ENCODE measurements around the gene USP6NL.
"Not testable (repeated sequence)": the region's sequence is repeated elsewhere in the genome, so short reads cannot be mapped to it uniquely, and the experiment has no call there.

Gene USP6NL

GRCh38 chr10:11444531-11445228 lies 166.8 kb downstream of the USP6NL start:
- DNase-seq (ENCODE audit: low spot score): no peak

GRCh38 chr10:11444155-11444530 lies 167.3 kb downstream of the USP6NL start:
- no peak for DNase-seq (ENCODE audit: low spot score)

GRCh38 chr10:11443468-11444154 lies 167.8 kb downstream of the USP6NL start:
- no peak for DNase-seq (ENCODE audit: low spot score)

GRCh38 chr10:11442001-11442773 lies 169.3 kb downstream of the USP6NL start:
- DNase-seq (ENCODE audit: low spot score): no peak

- DNase-seq (ENCODE audit: low spot score): no peak
Measured at GRCh38 chr10:11441151-11441535, 170.3 kb downstream of the USP6NL start.

- no peak for DNase-seq (ENCODE audit: low spot score)
Measured at GRCh38 chr10:11440250-11441150, 170.9 kb downstream of the USP6NL start.

GRCh38 chr10:11439523-11440053 lies 171.9 kb downstream of the USP6NL start:
- DNase-seq (ENCODE audit: low spot score): no peak

- no peak for DNase-seq (ENCODE audit: low spot score)
Measured at GRCh38 chr10:11437391-11438142, 173.9 kb downstream of the USP6NL start.

GRCh38 chr10:11436445-11436844 lies 175.0 kb downstream of the USP6NL start:
- not testable (repeated sequence) for DNase-seq (ENCODE audit: low spot score)

GRCh38 chr10:11435581-11435981 lies 175.9 kb downstream of the USP6NL start:
- no peak for DNase-seq (ENCODE audit: low spot score)

GRCh38 chr10:11434324-11434723 lies 177.1 kb downstream of the USP6NL start:
- no peak for DNase-seq (ENCODE audit: low spot score)

- DNase-seq (ENCODE audit: low spot score): no peak
Measured at GRCh38 chr10:11433657-11434056, 177.8 kb downstream of the USP6NL start.

GRCh38 chr10:11431216-11431555 lies 180.3 kb downstream of the USP6NL start:
- DNase-seq (ENCODE audit: low spot score): no peak

GRCh38 chr10:11430421-11431215 lies 180.8 kb downstream of the USP6NL start:
- no peak for DNase-seq (ENCODE audit: low spot score)

GRCh38 chr10:11429439-11430052 lies 181.9 kb downstream of the USP6NL start:
- no peak for DNase-seq (ENCODE audit: low spot score)

GRCh38 chr10:11425676-11426075 lies 185.8 kb downstream of the USP6NL start:
- DNase-seq (ENCODE audit: low spot score): no peak

- no peak for DNase-seq (ENCODE audit: low spot score)
Measured at GRCh38 chr10:11425296-11425610, 186.2 kb downstream of the USP6NL start.

- DNase-seq (ENCODE audit: low spot score): peak; percentile 84
Measured at GRCh38 chr10:11424456-11425295, 186.8 kb downstream of the USP6NL start.

GRCh38 chr10:11416974-11417373 lies 194.5 kb downstream of the USP6NL start:
- DNase-seq (ENCODE audit: low spot score): no peak

Measured in GM03348 (cell line).